Measurements from ENCODE around the gene FAIM. TPM values are rescaled to one million over a fixed set of nuclear protein-coding genes. Genes with fewer than 3 reads are reported as not detected.
"Not testable (repeated sequence)": the region's sequence is repeated elsewhere in the genome, so short reads cannot be mapped to it uniquely, and the experiment has no call there.

The FAIM gene, protein sequence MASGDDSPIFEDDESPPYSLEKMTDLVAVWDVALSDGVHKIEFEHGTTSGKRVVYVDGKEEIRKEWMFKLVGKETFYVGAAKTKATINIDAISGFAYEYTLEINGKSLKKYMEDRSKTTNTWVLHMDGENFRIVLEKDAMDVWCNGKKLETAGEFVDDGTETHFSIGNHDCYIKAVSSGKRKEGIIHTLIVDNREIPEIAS
- total RNA-seq (2014; rRNA removed; shearing (Covaris generic)) = 21.6 and 28.7 TPM in 2 replicates

DNA sequence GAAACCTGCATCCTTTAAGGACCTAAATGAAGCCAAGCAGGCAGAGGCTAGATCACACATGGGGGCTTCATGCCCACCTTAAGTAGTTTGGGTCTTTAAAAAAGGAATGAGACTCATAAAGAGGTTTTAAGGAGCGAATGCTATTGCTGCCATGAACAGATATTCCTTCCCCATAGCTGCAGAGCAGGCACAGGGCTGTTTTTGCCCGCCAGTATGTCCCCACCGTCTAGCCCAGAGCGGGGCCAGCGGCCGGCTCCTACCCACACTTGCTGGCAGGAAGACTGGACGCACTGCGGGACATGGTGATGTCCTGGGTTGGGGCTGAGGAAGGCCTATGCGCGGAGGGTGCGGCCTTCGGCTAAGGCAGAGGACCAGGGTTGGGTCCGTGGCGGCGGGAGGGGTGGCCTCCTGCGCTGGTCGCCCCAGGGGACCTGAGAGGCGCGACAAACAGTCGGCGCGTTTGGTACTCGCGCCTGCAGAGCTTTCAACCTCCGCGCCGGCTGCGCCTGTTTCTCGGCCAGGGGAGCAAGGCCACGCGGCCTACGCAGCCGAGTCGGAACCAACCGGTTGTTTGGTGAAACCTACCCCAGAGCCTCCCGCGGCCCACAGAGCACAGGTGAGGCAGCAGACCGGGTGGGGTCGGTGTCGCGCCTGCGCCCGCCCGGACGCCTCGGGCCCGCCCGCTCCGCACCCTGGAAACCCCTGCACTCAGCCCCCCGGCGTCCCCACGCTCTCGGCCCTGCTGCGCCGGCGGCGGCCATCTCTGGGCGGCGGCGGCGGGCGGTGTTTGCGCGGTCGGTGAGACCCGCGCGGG is at the start of gene FAIM:
Gene FAIM, plus strand, starts transcription at position 450 of the 814 bp plus-strand sequence. CDS start 10,956 bp downstream, outside the sequence.
- peak; percentile 59 for DNase-seq (ENCODE audit: low read depth)

DNA sequence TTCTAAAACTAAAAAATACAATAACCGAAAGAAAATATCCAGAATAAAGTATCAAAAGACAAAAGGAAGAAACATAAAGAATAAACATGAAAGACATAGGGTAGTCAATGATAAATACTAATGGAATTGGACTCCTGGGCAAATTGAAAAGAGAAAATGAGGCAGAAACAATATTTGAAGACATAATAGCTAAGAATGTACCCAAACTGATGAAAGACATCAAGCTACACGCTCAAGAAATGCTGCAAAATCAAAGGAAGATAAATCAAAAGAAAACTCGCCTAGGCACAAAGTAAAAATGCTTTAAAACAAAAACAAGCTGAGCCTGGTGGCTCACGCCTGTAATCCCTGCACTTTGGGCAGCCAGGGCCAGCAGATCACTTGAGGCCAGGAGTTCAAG is 49.4 kb upstream of the FAIM start:
- no peak for DNase-seq (ENCODE audit: low read depth)

DNA sequence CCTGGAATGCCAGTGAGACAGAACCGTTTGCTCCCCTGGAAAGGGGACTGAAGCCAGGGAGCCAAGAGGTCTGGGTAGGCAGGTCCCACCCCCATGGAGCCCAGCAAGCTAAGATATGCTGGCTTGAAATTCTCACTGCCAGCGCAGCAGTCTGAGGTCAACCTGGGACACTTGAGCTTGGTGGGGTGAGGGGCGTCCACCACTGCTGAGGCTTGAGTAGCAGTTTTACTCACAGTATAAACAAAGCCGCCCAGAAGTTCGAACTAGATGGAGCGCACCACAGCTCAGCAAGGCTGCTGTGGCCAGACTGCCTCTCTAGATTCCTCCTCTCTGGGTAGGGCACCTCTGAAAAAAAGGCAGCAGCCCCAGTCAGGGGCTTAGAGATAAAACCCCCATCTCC is 48.1 kb upstream of the FAIM start:
- no peak for DNase-seq (ENCODE audit: low read depth)

GRCh38 chr3:138562902-138563301 is 45.7 kb upstream of the FAIM start:
- not testable (repeated sequence) for DNase-seq (ENCODE audit: low read depth)

DNA sequence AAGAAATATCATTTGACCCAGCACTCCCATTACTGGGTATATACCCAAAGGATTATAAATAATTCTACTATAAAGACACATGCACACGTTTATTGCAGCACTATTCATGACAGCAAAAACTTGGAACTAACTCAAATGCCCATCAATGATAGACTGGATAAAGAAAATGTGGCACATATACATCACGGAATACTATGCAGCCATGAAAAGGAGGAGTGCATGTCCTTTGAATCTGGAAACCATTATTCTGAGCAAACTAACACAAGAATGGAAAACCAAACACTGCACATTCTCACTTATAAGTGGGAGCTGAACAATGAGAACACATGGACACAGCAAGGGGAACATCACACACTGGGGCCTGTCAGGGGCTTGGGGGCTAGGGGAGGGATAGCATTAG is 42.3 kb upstream of the FAIM start:
- DNase-seq (ENCODE audit: low read depth) = not testable (repeated sequence)

DNA sequence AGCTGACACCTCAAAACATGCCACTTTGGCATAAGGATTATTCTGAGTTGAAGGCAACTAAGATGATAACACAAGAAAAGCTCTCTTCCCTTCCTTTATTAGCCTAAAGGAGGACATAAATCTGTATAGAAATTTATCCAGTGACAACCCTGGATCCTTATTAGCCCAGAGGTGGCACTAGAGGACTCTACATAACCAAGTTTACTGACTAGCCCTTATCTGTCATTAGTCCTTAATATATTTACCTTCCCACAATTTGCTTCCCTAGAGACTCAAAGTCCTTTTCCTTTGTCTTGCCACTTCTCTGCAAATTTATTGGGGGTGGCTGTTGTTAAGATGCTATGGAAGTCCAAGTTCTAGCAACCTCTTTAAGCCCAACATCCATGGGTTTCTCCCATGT is 41.2 kb upstream of the FAIM start:
- no peak for DNase-seq (ENCODE audit: low read depth)

DNA sequence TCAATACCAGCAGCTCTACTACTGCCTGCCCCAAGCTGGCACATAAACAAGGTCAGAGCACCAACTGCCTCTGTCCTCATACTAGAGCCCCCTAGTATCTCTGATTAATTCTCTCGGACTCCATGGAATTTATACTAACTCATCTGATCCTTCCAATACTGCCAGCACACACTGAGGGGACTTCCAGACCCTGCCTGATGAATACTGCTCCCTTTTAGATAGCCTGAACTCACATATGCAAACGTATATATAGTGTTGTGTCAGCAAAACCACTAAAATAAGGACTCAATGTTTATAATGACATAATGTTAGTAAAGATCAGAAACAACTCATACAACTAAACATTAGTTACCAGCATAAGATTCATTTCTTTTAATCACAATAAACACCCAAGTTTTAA is 39.5 kb upstream of the FAIM start:
- no peak for DNase-seq (ENCODE audit: low read depth)

DNA sequence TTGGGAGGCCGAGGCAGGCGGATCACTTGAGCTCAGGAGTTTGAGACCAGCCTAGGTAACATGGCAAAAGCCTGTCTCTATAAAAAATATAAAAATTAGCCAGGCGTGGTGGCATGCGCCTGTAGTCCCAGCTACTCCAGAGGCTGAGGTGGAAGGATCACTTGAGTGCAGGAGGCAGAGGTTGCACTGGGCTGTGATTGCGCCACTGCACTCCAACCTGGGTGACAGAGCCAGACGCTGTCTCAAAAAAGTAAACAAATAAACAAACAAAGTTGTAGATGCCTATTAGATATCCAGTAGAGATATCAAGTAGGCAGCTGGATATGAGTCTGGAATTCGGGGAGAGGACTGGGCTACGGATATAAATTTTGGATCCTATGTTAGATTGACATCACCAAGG is 38.9 kb upstream of the FAIM start:
- DNase-seq (ENCODE audit: low read depth) = not testable (repeated sequence)

GRCh38 chr3:138573138-138573537 is 35.4 kb upstream of the FAIM start:
- no peak for DNase-seq (ENCODE audit: low read depth)

DNA sequence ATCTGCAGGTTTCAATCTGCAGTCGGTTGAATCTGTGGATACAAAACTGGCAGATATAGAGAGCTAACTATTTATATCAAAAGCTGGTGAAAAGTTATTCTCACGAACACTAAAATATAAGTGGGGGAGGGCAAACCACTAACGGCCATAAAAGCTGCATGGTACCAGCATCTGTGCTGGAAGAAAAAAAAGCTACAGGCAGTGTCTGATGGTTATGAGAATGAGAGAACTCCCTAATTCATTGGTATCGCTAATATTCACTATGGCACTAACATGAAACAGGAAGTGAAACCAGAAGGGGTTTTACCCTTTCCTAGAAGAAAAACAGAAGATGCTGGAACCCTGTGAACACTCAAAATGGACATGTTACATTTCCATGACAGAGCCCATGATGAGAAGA is 30.4 kb upstream of the FAIM start:
- no peak for DNase-seq (ENCODE audit: low read depth)

GRCh38 chr3:138578961-138579574 is 29.5 kb upstream of the FAIM start:
- no peak for DNase-seq (ENCODE audit: low read depth)

GRCh38 chr3:138587374-138587773 is 21.2 kb upstream of the FAIM start:
- no peak for DNase-seq (ENCODE audit: low read depth)

DNA sequence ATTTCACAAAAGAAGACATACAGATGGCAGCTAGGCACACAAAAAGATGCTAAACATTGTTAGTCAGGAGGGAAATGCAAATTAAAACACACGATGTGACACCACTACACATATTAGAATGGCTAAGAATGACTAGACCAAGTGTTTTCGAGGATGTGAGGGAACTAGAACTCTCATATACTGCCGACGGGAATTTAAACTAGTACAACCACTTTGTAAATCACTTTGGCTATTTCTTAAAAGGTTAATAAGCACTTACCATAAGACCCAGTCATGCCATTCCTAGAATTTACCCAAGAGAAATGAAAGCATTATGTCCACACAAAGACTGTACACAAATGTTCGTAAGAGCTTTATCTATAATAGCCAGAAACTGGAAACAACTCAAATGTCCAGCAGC is 20.1 kb upstream of the FAIM start:
- no peak for DNase-seq (ENCODE audit: low read depth)

DNA sequence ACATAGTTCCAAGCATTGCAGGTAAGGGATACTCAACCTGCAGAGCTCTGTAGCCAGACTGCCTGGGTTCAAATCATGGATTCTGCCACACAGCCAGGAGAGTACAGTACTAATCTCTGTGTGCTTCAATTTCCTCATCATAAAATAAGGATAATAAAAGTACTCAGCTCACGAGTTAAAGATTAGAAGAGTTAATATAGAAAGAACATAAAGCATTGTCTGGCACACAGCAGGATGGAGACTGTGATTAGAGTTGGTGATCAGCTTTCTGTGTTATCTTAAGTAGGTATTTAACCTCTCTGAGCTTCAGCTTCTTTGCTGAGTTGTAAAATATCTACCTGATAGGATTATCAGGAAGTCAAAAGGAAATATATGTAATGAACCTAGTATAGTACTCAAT is 17.2 kb upstream of the FAIM start:
- no peak for DNase-seq (ENCODE audit: low read depth)

DNA sequence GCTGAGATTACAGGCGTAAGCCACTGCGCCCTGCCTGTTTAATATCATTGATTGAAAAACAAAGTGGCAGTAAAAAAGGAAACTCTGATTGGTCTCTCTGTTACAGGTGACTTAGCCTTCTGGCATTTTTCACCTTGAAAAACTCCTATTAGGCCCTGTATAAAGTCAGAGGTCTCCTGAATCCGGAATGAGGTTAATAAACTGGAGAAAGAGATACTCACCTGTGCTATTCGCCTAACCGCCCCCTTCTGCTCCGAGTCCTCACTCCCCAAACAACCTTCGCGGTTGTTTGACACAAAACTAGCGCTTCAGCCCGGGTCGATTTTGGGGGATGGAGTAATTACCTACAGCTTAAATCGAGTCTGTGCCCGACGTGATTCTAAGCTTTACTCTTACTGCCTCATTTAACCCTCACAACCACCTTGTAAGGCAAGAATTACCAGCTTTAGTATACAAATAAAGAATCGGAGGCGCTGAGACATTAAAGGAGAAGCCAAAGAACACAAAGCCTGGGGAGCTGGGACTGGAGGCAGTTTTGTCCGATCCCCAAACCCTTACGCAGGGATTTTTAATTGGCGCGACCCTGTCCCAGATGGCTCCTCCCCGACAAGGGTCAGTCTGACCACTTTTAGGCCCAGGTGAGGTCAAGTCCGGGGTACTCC is 15.0 kb upstream of the FAIM start:
- no peak for DNase-seq (ENCODE audit: low read depth)

DNA sequence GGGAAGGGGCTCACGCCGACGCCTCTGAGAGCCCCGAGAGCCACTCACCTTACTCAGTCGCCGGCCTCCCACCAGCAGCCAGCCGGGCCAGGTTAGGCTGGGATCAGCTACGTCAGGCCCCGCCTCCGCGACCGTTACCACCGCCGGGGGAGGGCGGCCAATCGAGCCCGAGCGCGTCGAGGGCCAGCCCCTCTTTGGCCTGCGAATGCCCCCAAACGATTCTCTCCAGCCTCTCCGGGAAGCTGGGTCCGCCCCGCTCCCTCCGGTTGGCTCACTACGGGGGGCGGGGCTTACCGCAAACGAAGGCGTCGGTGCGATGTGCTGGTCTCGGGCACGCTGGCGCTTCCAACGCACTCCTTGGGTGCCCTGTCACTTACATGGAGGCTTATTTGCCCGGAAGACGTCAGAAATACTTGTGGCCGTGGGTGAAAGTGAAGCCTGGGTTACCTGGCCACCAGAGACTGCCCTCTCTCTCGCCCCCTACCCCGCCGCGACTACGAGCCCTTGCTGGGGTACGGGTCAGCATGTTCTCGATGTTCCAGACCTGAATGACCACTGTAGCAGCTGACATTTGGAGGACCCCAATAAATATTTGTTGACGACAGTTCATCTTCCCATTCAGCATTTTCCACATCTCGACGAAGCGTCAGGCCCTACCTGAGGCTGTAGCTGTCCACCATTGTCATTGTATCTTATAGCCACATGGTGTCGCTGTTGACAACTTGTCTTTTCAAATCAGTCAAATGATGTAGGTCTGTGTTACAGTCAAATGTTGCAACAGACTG is 14.2 kb upstream of the FAIM start, which contains the start of gene CEP70:
Gene CEP70, minus strand, starts transcription at position 111 of the 785 bp plus-strand sequence. CDS start 21,333 bp downstream, outside the sequence.
- peak; percentile 98 for DNase-seq (ENCODE audit: low read depth)

- DNase-seq (ENCODE audit: low read depth) = no peak
Observed at GRCh38 chr3:138594935-138595610, 13.5 kb upstream of the FAIM start.

- not testable (repeated sequence) for DNase-seq (ENCODE audit: low read depth)
Observed at GRCh38 chr3:138597186-138597976, 11.2 kb upstream of the FAIM start.

- no peak for DNase-seq (ENCODE audit: low read depth)
Observed at GRCh38 chr3:138598534-138598933, 10.0 kb upstream of the FAIM start.
